Measurements from ENCODE around the gene RASAL1.

The RASAL1 gene

GRCh38 chr12:113060336-113060960 is 75.1 kb downstream of the RASAL1 start:
- H3K9ac ChIP-seq (ENCODE audit: low read length), result no peak overlapping the region
- H3K79me1 ChIP-seq (replicated peaks; ENCODE audit: low read length, poor library complexity, severe bottlenecking), result no peaks in the 10 kb centered on the region
- H4K91ac ChIP-seq (ENCODE audit: low read length), result no peak overlapping the region
- H3K4me2 ChIP-seq (ENCODE audit: low read length, poor library complexity, severe bottlenecking), result no peak overlapping the region
- H4K8ac ChIP-seq (ENCODE audit: low read length), result no peak overlapping the region
- no peaks in the 10 kb centered on the region for H3K9me3 ChIP-seq (ENCODE audit: control insufficient read depth, low read length)
- H3K14ac ChIP-seq (ENCODE audit: low read length in 2 of 2), result no peak overlapping the region
- no peak overlapping the region for H2BK12ac ChIP-seq (ENCODE audit: low read length in 2 of 2)
- WGBS, result 90% methylated on average over 7 of the region's 7 CpGs
- no peak overlapping the region for H3K18ac ChIP-seq (ENCODE audit: low read depth in 1 of 2, low read length in 2 of 2)
- peaks cover 22% of the 10 kb centered on the region for H3K4me1 ChIP-seq (ENCODE audit: control insufficient read depth, insufficient read depth, low read depth, low read length)
- no peak overlapping the region for H3K4ac ChIP-seq (ENCODE audit: low read depth in 1 of 2, low read length in 2 of 2)
- no peak overlapping the region for H3K4me3 ChIP-seq (ENCODE audit: insufficient read depth in 1 of 2, low read depth in 1 of 2, low read length in 2 of 2)
- H3K27me3 ChIP-seq (ENCODE audit: control insufficient read depth in 1 of 2, insufficient read depth in 1 of 2, low read length in 2 of 2), result peaks cover 75 to 91% of the 10 kb centered on the region in 2 experiments
- no peak overlapping the region for H2AK5ac ChIP-seq (ENCODE audit: low read length, severe bottlenecking)
- H2BK5ac ChIP-seq (ENCODE audit: low read depth, low read length, poor library complexity, severe bottlenecking), result no peak overlapping the region
- no peak overlapping the region for H2BK120ac ChIP-seq (ENCODE audit: low read depth, low read length)
- no peak overlapping the region for H2AFZ ChIP-seq (ENCODE audit: low read depth, low read length)
- DNase-seq, result no peak
- H3K36me3 ChIP-seq (ENCODE audit: control insufficient read depth in 1 of 2, insufficient read depth in 2 of 2, low read depth in 1 of 2, low read length in 2 of 2), result no peaks in the 10 kb centered on the region
- no peak overlapping the region for H2BK15ac ChIP-seq (ENCODE audit: low read depth, poor library complexity, severe bottlenecking)
- H3K27ac ChIP-seq (ENCODE audit: low read length, poor library complexity, severe bottlenecking), result no peak overlapping the region
- H3K23ac ChIP-seq (ENCODE audit: low read length in 2 of 2), result no peak overlapping the region

GRCh38 chr12:113059071-113059595 is 76.4 kb downstream of the RASAL1 start:
- no peak overlapping the region for H2BK15ac ChIP-seq (ENCODE audit: low read depth, poor library complexity, severe bottlenecking)
- no peak overlapping the region for H2BK120ac ChIP-seq (ENCODE audit: low read depth, low read length)
- DNase-seq, result no peak
- H3K4ac ChIP-seq (ENCODE audit: low read depth in 1 of 2, low read length in 2 of 2), result no peak overlapping the region
- H4K91ac ChIP-seq (ENCODE audit: low read length), result no peak overlapping the region
- peaks cover 22% of the 10 kb centered on the region for H3K4me1 ChIP-seq (ENCODE audit: control insufficient read depth, insufficient read depth, low read depth, low read length)
- H2AK5ac ChIP-seq (ENCODE audit: low read length, severe bottlenecking), result no peak overlapping the region
- H3K79me1 ChIP-seq (replicated peaks; ENCODE audit: low read length, poor library complexity, severe bottlenecking), result no peaks in the 10 kb centered on the region
- no peaks in the 10 kb centered on the region for H3K36me3 ChIP-seq (ENCODE audit: control insufficient read depth in 1 of 2, insufficient read depth in 2 of 2, low read depth in 1 of 2, low read length in 2 of 2)
- no peak overlapping the region for H2AFZ ChIP-seq (ENCODE audit: low read depth, low read length)
- WGBS, result 88% methylated on average over 8 of the region's 8 CpGs
- peaks cover 79 to 92% of the 10 kb centered on the region in 2 experiments for H3K27me3 ChIP-seq (ENCODE audit: control insufficient read depth in 1 of 2, insufficient read depth in 1 of 2, low read length in 2 of 2)
- H3K9me3 ChIP-seq (ENCODE audit: control insufficient read depth, low read length), result no peaks in the 10 kb centered on the region
- H3K9ac ChIP-seq (ENCODE audit: low read length), result no peak overlapping the region
- no peak overlapping the region for H4K8ac ChIP-seq (ENCODE audit: low read length)
- no peak overlapping the region for H3K4me3 ChIP-seq (ENCODE audit: insufficient read depth in 1 of 2, low read depth in 1 of 2, low read length in 2 of 2)
- H3K27ac ChIP-seq (ENCODE audit: low read length, poor library complexity, severe bottlenecking), result no peak overlapping the region
- no peak overlapping the region for H3K14ac ChIP-seq (ENCODE audit: low read length in 2 of 2)
- no peak overlapping the region for H2BK12ac ChIP-seq (ENCODE audit: low read length in 2 of 2)
- H3K18ac ChIP-seq (ENCODE audit: low read depth in 1 of 2, low read length in 2 of 2), result no peak overlapping the region
- H3K23ac ChIP-seq (ENCODE audit: low read length in 2 of 2), result no peak overlapping the region
- H2BK5ac ChIP-seq (ENCODE audit: low read depth, low read length, poor library complexity, severe bottlenecking), result no peak overlapping the region
- H3K4me2 ChIP-seq (ENCODE audit: low read length, poor library complexity, severe bottlenecking), result no peak overlapping the region

GRCh38 chr12:113058553-113058952 is 77.0 kb downstream of the RASAL1 start:
- no peak overlapping the region for H3K9ac ChIP-seq (ENCODE audit: low read length)
- H3K23ac ChIP-seq (ENCODE audit: low read length in 2 of 2), result no peak overlapping the region
- no peaks in the 10 kb centered on the region for H3K79me1 ChIP-seq (replicated peaks; ENCODE audit: low read length, poor library complexity, severe bottlenecking)
- no peak overlapping the region for H4K91ac ChIP-seq (ENCODE audit: low read length)
- H3K14ac ChIP-seq (ENCODE audit: low read length in 2 of 2), result no peak overlapping the region
- no peaks in the 10 kb centered on the region for H3K9me3 ChIP-seq (ENCODE audit: control insufficient read depth, low read length)
- no peak for DNase-seq
- H3K27me3 ChIP-seq (ENCODE audit: control insufficient read depth in 1 of 2, insufficient read depth in 1 of 2, low read length in 2 of 2), result peaks cover 76 to 89% of the 10 kb centered on the region in 2 experiments
- H2BK15ac ChIP-seq (ENCODE audit: low read depth, poor library complexity, severe bottlenecking), result no peak overlapping the region
- H3K4me1 ChIP-seq (ENCODE audit: control insufficient read depth, insufficient read depth, low read depth, low read length), result peaks cover 22% of the 10 kb centered on the region
- no peaks in the 10 kb centered on the region for H3K36me3 ChIP-seq (ENCODE audit: control insufficient read depth in 1 of 2, insufficient read depth in 2 of 2, low read depth in 1 of 2, low read length in 2 of 2)
- H3K27ac ChIP-seq (ENCODE audit: low read length, poor library complexity, severe bottlenecking), result no peak overlapping the region
- H4K8ac ChIP-seq (ENCODE audit: low read length), result no peak overlapping the region
- H3K4ac ChIP-seq (ENCODE audit: low read depth in 1 of 2, low read length in 2 of 2), result no peak overlapping the region
- H3K18ac ChIP-seq (ENCODE audit: low read depth in 1 of 2, low read length in 2 of 2), result no peak overlapping the region
- no peak overlapping the region for H2BK120ac ChIP-seq (ENCODE audit: low read depth, low read length)
- H2BK12ac ChIP-seq (ENCODE audit: low read length in 2 of 2), result no peak overlapping the region
- no peak overlapping the region for H2AK5ac ChIP-seq (ENCODE audit: low read length, severe bottlenecking)
- no peak overlapping the region for H3K4me2 ChIP-seq (ENCODE audit: low read length, poor library complexity, severe bottlenecking)
- H2BK5ac ChIP-seq (ENCODE audit: low read depth, low read length, poor library complexity, severe bottlenecking), result no peak overlapping the region
- H2AFZ ChIP-seq (ENCODE audit: low read depth, low read length), result no peak overlapping the region
- H3K4me3 ChIP-seq (ENCODE audit: insufficient read depth in 1 of 2, low read depth in 1 of 2, low read length in 2 of 2), result no peak overlapping the region
- 76% methylated on average over 1 of the region's 1 CpG for WGBS

- H3K79me1 ChIP-seq (replicated peaks; ENCODE audit: low read length, poor library complexity, severe bottlenecking), result no peaks in the 10 kb centered on the region
- no peaks in the 10 kb centered on the region for H3K9me3 ChIP-seq (ENCODE audit: control insufficient read depth, low read length)
- H3K9ac ChIP-seq (ENCODE audit: low read length), result no peak overlapping the region
- no peak overlapping the region for H2BK15ac ChIP-seq (ENCODE audit: low read depth, poor library complexity, severe bottlenecking)
- H2BK120ac ChIP-seq (ENCODE audit: low read depth, low read length), result no peak overlapping the region
- no peak overlapping the region for H4K8ac ChIP-seq (ENCODE audit: low read length)
- no peak overlapping the region for H2BK5ac ChIP-seq (ENCODE audit: low read depth, low read length, poor library complexity, severe bottlenecking)
- no peak overlapping the region for H3K4me2 ChIP-seq (ENCODE audit: low read length, poor library complexity, severe bottlenecking)
- 57% methylated on average over 44 of the region's 44 CpGs for WGBS
- H3K4me3 ChIP-seq (ENCODE audit: insufficient read depth in 1 of 2, low read depth in 1 of 2, low read length in 2 of 2), result no peak overlapping the region
- no peak overlapping the region for H2AFZ ChIP-seq (ENCODE audit: low read depth, low read length)
- H3K36me3 ChIP-seq (ENCODE audit: control insufficient read depth in 1 of 2, insufficient read depth in 2 of 2, low read depth in 1 of 2, low read length in 2 of 2), result no peaks in the 10 kb centered on the region
- no peak overlapping the region for H2AK5ac ChIP-seq (ENCODE audit: low read length, severe bottlenecking)
- DNase-seq, result no peak
- no peak overlapping the region for H2BK12ac ChIP-seq (ENCODE audit: low read length in 2 of 2)
- H3K4me1 ChIP-seq (ENCODE audit: control insufficient read depth, insufficient read depth, low read depth, low read length), result peaks cover 16% of the 10 kb centered on the region
- H3K14ac ChIP-seq (ENCODE audit: low read length in 2 of 2), result no peak overlapping the region
- H3K18ac ChIP-seq (ENCODE audit: low read depth in 1 of 2, low read length in 2 of 2), result no peak overlapping the region
- H3K27me3 ChIP-seq (ENCODE audit: control insufficient read depth in 1 of 2, insufficient read depth in 1 of 2, low read length in 2 of 2), result peaks cover 73 to 89% of the 10 kb centered on the region in 2 experiments
- no peak overlapping the region for H4K91ac ChIP-seq (ENCODE audit: low read length)
- H3K4ac ChIP-seq (ENCODE audit: low read depth in 1 of 2, low read length in 2 of 2), result no peak overlapping the region
- H3K23ac ChIP-seq (ENCODE audit: low read length in 2 of 2), result no peak overlapping the region
- H3K27ac ChIP-seq (ENCODE audit: low read length, poor library complexity, severe bottlenecking), result no peak overlapping the region
These were observed 77.7 kb downstream of the RASAL1 start for GRCh38 chr12:113057565-113058485.

Measured in mesenchymal stem cell (in vitro differentiated cells and primary cell).